GM18517 (cell line): Measurements from ENCODE around the gene HPS4.

Source experiments
- ATAC-seq: cut with Tn5 transposase; IDR thresholded peaks from one replicate; pipeline ENCODE4 v1.9.1; 2021; ENCODE audit warnings: mild to moderate bottlenecking, moderate library complexity; ENCODE audit not compliant: unreplicated experiment

The HPS4 gene

GRCh38 chr22:26499188-26499703 is 15.7 kb upstream of the HPS4 start:
- ATAC-seq, result no peak

- ATAC-seq, result no peak
Measured at GRCh38 chr22:26496456-26496855, 12.9 kb upstream of the HPS4 start.

- ATAC-seq, result no peak
Measured at GRCh38 chr22:26494506-26494905, 10.9 kb upstream of the HPS4 start.

- no peak for ATAC-seq
Measured at GRCh38 chr22:26492220-26492619, 8.6 kb upstream of the HPS4 start.

- no peak for ATAC-seq
Measured at GRCh38 chr22:26489447-26490036, 6.0 kb upstream of the HPS4 start.

GRCh38 chr22:26487996-26488395 is 4.4 kb upstream of the HPS4 start:
- ATAC-seq, result no peak

GRCh38 chr22:26486394-26486793 is 2.8 kb upstream of the HPS4 start:
- ATAC-seq, result no peak

- no peak for ATAC-seq
Measured at GRCh38 chr22:26485806-26486390, 2.3 kb upstream of the HPS4 start.

GRCh38 chr22:26485013-26485412 is 1.4 kb upstream of the HPS4 start:
- no peak for ATAC-seq

- ATAC-seq, result no peak
Measured at GRCh38 chr22:26484360-26484706, 750 bp upstream of the HPS4 start.

- no peak for ATAC-seq
Measured at GRCh38 chr22:26483043-26483438, 542 bp downstream of the HPS4 start.

GRCh38 chr22:26482161-26482560 is 1.4 kb downstream of the HPS4 start:
- ATAC-seq, result no peak

- no peak for ATAC-seq
Measured at GRCh38 chr22:26481694-26482093, 1.9 kb downstream of the HPS4 start.

- no peak for ATAC-seq
Measured at GRCh38 chr22:26481112-26481693, 2.4 kb downstream of the HPS4 start.

- ATAC-seq, result no peak
Measured at GRCh38 chr22:26480611-26480932, 3.0 kb downstream of the HPS4 start.

- no peak for ATAC-seq
Measured at GRCh38 chr22:26479792-26480610, 3.6 kb downstream of the HPS4 start.

GRCh38 chr22:26479043-26479791 is 4.4 kb downstream of the HPS4 start:
- no peak for ATAC-seq

GRCh38 chr22:26477341-26477731 is 6.2 kb downstream of the HPS4 start:
- ATAC-seq, result no peak

GRCh38 chr22:26476705-26477340 is 6.8 kb downstream of the HPS4 start:
- ATAC-seq, result no peak

GRCh38 chr22:26474682-26475081 is 8.9 kb downstream of the HPS4 start:
- ATAC-seq, result no peak

- no peak for ATAC-seq
Measured at GRCh38 chr22:26471522-26471921, 12.1 kb downstream of the HPS4 start.
